HepG2 (cell line): ENCODE data around the gene PRM3. TPM values are rescaled to one million over a fixed set of nuclear protein-coding genes. Genes with fewer than 3 reads are reported as not detected.

Experiments used
- AHR ChIP-seq: IDR thresholded peaks from 2 replicates; pipeline ENCODE4 v1.6.1; 2018; ENCODE audit warnings: missing genetic modification reagents, missing compliant biosample characterization
- ARID2 ChIP-seq: sonication (generic); formaldehyde crosslinking; IDR thresholded peaks from 2 replicates; pipeline ENCODE4 v1.8.1; 2022; ENCODE audit warnings: mild to moderate bottlenecking, missing genetic modification reagents, borderline replicate concordance
- CBX5 ChIP-seq: sonication (generic); formaldehyde crosslinking; IDR thresholded peaks from 2 replicates; pipeline ENCODE4 v1.4.0; 2020; ENCODE audit warnings: missing genetic modification reagents, borderline replicate concordance
- CENPX ChIP-seq: sonication (generic); formaldehyde crosslinking; IDR thresholded peaks from 2 replicates; pipeline ENCODE4 v1.9.0; 2021; ENCODE audit warnings: mild to moderate bottlenecking, missing genetic modification reagents, moderate library complexity
- DNMT3B ChIP-seq: conservative IDR thresholded peaks from 2 replicates; pipeline ENCODE4 v1.6.1; 2016; ENCODE audit warnings: missing biosample characterization, control low read depth
- FIP1L1 ChIP-seq: fragments of 200-400 bp; formaldehyde crosslinking; IDR thresholded peaks from 2 replicates; pipeline ENCODE4 v1.6.1; 2018; ENCODE audit warnings: low read depth, mild to moderate bottlenecking, low read length, moderate library complexity, borderline replicate concordance; ENCODE audit not compliant: insufficient read depth
- HMG20B ChIP-seq: conservative IDR thresholded peaks from 2 replicates; pipeline ENCODE4 v1.6.1; 2016; ENCODE audit warnings: missing genetic modification reagents, missing compliant biosample characterization
- MZF1 ChIP-seq: sonication (generic); formaldehyde crosslinking; IDR thresholded peaks from 2 replicates; pipeline ENCODE4 v1.8.1; 2023; ENCODE audit warnings: mild to moderate bottlenecking, missing genetic modification reagents, borderline replicate concordance
- NFKBIZ ChIP-seq: IDR thresholded peaks from 2 replicates; pipeline ENCODE4 v1.6.1; 2018; ENCODE audit warnings: missing genetic modification reagents, missing compliant biosample characterization
- PAX8 ChIP-seq: sonication (generic); formaldehyde crosslinking; IDR thresholded peaks from 2 replicates; pipeline ENCODE4 v1.8.0; 2022; ENCODE audit warnings: mild to moderate bottlenecking, missing genetic modification reagents, borderline replicate concordance
- RFXAP ChIP-seq: sonication (generic); formaldehyde crosslinking; IDR thresholded peaks from 2 replicates; pipeline ENCODE4 v1.4.0; 2020; ENCODE audit warnings: missing genetic modification reagents, borderline replicate concordance
- RNF2 ChIP-seq: fragments of 450-650 bp; conservative IDR thresholded peaks from 2 replicates; pipeline ENCODE4 v1.6.1; 2016; ENCODE audit warnings: low read depth
- ZBTB7A ChIP-seq: sonication (generic); formaldehyde crosslinking; IDR thresholded peaks from 2 replicates; pipeline ENCODE4 v1.8.0; 2022; ENCODE audit warnings: mild to moderate bottlenecking, missing genetic modification reagents
- ZFY ChIP-seq: sonication (generic); formaldehyde crosslinking; IDR thresholded peaks from 2 replicates; pipeline ENCODE4 v1.4.0; 2020; ENCODE audit warnings: missing genetic modification reagents
- ZNF251 ChIP-seq: sonication (generic); formaldehyde crosslinking; IDR thresholded peaks from 2 replicates; pipeline ENCODE4 v1.9.0; 2021; ENCODE audit warnings: mild to moderate bottlenecking, missing genetic modification reagents
- ZNF354B ChIP-seq: sonication (generic); formaldehyde crosslinking; IDR thresholded peaks from 2 replicates; pipeline ENCODE4 v1.8.0; 2022; ENCODE audit warnings: mild to moderate bottlenecking, missing genetic modification reagents
- ZNF383 ChIP-seq: sonication (generic); formaldehyde crosslinking; IDR thresholded peaks from 2 replicates; pipeline ENCODE4 v1.4.0; 2020; ENCODE audit warnings: missing genetic modification reagents, mild to moderate bottlenecking, borderline replicate concordance
- polyA plus RNA-seq, 8 experiments: library from polyadenylated mRNA; depleted of rRNA in 3 of 8; stranded (reverse) in 7 of 8; unstranded in 1 of 8; fragments of >200 nt; fragmentation: Illumina TruSeq in 4 of 8; extraction: Trizol in 4 of 8; gene quantifications; 2 replicates each; pipeline versions ENCODE4 v1.2.1 to v1.2.3, GENCODE V29; 2011 to 2016; ENCODE audit warnings: low read depth in 4 of 8, missing spikeins in 1 of 8, mixed read lengths in 1 of 8; ENCODE audit not compliant: insufficient read depth in 1 of 8
- total RNA-seq, 5 experiments: library from RNA; depleted of rRNA; stranded (reverse); fragments of >200 nt; fragmentation: Illumina TruSeq; extraction: Trizol; gene quantifications; 2 replicates each; pipeline ENCODE4 v1.2.3, GENCODE V29; 2016; ENCODE audit warnings: low read depth in 1 of 5
- TF ChIP-seq, protein P1 (sequence below): sonication (generic); formaldehyde crosslinking; IDR thresholded peaks from 2 replicates; pipeline ENCODE4; 2020; ENCODE audit warnings: missing genetic modification reagents, mild to moderate bottlenecking, borderline replicate concordance
- TF ChIP-seq, protein P2 (sequence below): sonication (generic); formaldehyde crosslinking; IDR thresholded peaks from 2 replicates; pipeline ENCODE4 v1.5.0; 2020; ENCODE audit warnings: missing genetic modification reagents
- TF ChIP-seq, protein P3 (sequence below): sonication (generic); formaldehyde crosslinking; IDR thresholded peaks from 2 replicates; pipeline ENCODE4 v1.9.0; 2021; ENCODE audit warnings: missing genetic modification reagents, borderline replicate concordance
- TF ChIP-seq, protein P4 (sequence below): sonication (generic); formaldehyde crosslinking; IDR thresholded peaks from 2 replicates; pipeline ENCODE4 v1.8.0; 2022; ENCODE audit warnings: mild to moderate bottlenecking, missing genetic modification reagents; ENCODE audit not compliant: insufficient replicate concordance

PRM3 gene
- total and polyA plus RNA-seq, 2 of the 13 experiments (the other 11 are each of a cell fraction or from before 2014, with no cell fraction given), result not detected

DNA sequence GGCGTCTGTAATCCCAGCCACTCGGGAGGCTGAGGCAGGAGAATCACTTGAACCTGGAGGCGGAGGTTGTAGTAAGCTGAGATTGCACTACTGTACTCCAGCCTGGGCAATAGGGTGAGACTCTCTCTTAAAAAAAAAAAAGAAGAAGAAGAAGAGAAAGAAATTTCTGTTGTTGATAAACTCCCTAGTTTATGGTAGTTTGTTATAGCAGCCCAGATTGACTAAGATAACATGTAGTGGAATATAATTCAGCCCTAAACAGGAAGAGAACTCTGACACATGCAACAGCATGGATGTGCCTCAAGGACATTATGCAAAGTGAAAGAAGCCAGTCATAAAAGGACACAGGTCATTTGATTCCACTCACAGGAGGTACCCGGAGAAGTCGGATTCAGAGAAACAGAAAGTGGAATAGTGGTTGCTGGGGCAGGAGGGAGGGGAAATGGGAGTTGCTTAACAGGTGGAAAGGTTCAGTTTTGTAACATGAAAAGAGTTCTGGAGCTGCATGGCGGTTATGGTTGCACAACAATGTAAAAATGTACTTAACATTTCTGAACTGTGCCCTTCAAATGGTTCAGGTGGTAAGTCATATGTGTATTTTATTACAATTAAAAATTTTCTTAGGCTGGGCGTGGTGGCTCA is 33.7 kb upstream of the PRM3 start (continued):
- TF ChIP-seq, protein P1, sequence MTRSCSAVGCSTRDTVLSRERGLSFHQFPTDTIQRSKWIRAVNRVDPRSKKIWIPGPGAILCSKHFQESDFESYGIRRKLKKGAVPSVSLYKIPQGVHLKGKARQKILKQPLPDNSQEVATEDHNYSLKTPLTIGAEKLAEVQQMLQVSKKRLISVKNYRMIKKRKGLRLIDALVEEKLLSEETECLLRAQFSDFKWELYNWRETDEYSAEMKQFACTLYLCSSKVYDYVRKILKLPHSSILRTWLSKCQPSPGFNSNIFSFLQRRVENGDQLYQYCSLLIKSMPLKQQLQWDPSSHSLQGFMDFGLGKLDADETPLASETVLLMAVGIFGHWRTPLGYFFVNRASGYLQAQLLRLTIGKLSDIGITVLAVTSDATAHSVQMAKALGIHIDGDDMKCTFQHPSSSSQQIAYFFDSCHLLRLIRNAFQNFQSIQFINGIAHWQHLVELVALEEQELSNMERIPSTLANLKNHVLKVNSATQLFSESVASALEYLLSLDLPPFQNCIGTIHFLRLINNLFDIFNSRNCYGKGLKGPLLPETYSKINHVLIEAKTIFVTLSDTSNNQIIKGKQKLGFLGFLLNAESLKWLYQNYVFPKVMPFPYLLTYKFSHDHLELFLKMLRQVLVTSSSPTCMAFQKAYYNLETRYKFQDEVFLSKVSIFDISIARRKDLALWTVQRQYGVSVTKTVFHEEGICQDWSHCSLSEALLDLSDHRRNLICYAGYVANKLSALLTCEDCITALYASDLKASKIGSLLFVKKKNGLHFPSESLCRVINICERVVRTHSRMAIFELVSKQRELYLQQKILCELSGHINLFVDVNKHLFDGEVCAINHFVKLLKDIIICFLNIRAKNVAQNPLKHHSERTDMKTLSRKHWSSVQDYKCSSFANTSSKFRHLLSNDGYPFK (CRISPR knock-in tag), result no peak
- TF ChIP-seq PAX8 (CRISPR knock-in tag) (no peak), ZBTB7A (CRISPR knock-in tag) (no peak), RFXAP (peak; percentile 64; the same call in 1 of the 2 replicates), ZNF251 (CRISPR knock-in tag) (no peak), CBX5 (CRISPR knock-in tag) (peak; percentile 65; the same call in 1 of the 2 replicates), HMG20B (0 out of 2 replicates have a peak, but pooled peaks have one; percentile 38), MZF1 (CRISPR knock-in tag) (no peak), AHR (no peak; the same call in 1 of the 2 replicates), ZNF383 (no peak), DNMT3B (CRISPR knock-in tag) (peak; percentile 58; the same call in 1 of the 2 replicates), ZNF354B (CRISPR knock-in tag) (no peak), ARID2 (CRISPR knock-in tag) (peak; percentile 95; the same call in 1 of the 2 replicates), ZFY (0 out of 2 replicates have a peak, but pooled peaks have one; percentile 23), CENPX (no peak), FIP1L1 (no peak), RNF2 (no peak), NFKBIZ (peak; percentile 83; the same call in 1 of the 2 replicates)
- TF ChIP-seq, protein P2, sequence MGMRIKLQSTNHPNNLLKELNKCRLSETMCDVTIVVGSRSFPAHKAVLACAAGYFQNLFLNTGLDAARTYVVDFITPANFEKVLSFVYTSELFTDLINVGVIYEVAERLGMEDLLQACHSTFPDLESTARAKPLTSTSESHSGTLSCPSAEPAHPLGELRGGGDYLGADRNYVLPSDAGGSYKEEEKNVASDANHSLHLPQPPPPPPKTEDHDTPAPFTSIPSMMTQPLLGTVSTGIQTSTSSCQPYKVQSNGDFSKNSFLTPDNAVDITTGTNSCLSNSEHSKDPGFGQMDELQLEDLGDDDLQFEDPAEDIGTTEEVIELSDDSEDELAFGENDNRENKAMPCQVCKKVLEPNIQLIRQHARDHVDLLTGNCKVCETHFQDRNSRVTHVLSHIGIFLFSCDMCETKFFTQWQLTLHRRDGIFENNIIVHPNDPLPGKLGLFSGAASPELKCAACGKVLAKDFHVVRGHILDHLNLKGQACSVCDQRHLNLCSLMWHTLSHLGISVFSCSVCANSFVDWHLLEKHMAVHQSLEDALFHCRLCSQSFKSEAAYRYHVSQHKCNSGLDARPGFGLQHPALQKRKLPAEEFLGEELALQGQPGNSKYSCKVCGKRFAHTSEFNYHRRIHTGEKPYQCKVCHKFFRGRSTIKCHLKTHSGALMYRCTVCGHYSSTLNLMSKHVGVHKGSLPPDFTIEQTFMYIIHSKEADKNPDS (CRISPR knock-in tag), result no peak
- TF ChIP-seq, protein P3, sequence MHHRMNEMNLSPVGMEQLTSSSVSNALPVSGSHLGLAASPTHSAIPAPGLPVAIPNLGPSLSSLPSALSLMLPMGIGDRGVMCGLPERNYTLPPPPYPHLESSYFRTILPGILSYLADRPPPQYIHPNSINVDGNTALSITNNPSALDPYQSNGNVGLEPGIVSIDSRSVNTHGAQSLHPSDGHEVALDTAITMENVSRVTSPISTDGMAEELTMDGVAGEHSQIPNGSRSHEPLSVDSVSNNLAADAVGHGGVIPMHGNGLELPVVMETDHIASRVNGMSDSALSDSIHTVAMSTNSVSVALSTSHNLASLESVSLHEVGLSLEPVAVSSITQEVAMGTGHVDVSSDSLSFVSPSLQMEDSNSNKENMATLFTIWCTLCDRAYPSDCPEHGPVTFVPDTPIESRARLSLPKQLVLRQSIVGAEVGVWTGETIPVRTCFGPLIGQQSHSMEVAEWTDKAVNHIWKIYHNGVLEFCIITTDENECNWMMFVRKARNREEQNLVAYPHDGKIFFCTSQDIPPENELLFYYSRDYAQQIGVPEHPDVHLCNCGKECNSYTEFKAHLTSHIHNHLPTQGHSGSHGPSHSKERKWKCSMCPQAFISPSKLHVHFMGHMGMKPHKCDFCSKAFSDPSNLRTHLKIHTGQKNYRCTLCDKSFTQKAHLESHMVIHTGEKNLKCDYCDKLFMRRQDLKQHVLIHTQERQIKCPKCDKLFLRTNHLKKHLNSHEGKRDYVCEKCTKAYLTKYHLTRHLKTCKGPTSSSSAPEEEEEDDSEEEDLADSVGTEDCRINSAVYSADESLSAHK, result no peak; the same call in 1 of the 2 replicates
- TF ChIP-seq, protein P4, sequence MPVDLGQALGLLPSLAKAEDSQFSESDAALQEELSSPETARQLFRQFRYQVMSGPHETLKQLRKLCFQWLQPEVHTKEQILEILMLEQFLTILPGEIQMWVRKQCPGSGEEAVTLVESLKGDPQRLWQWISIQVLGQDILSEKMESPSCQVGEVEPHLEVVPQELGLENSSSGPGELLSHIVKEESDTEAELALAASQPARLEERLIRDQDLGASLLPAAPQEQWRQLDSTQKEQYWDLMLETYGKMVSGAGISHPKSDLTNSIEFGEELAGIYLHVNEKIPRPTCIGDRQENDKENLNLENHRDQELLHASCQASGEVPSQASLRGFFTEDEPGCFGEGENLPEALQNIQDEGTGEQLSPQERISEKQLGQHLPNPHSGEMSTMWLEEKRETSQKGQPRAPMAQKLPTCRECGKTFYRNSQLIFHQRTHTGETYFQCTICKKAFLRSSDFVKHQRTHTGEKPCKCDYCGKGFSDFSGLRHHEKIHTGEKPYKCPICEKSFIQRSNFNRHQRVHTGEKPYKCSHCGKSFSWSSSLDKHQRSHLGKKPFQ (CRISPR knock-in tag), result peak; percentile 99
